Immature natural killer cell (primary cell): ENCODE results near the gene CEBPG. TPM values are rescaled to one million over a fixed set of nuclear protein-coding genes. Genes with fewer than 3 reads are reported as not detected.

Experiments
- DNase-seq, 3 donors: peaks; one replicate each; pipeline ENCODE4 v3.0.0; 2022; ENCODE audit warnings: mixed read lengths in 1 of 3
- H3K27ac Mint-ChIP-seq, 6 donors: one replicate each; pipeline ENCODE4 v1.8.0; 2020; ENCODE audit warnings: mixed read lengths in 6 of 6, mild to moderate bottlenecking in 5 of 6, inconsistent platforms in 4 of 6, moderate library complexity in 3 of 6
- H3K27me3 Mint-ChIP-seq, 3 donors: one replicate each; pipeline ENCODE4 v1.8.0; 2020 to 2021; ENCODE audit warnings: low read depth in 3 of 3, mild to moderate bottlenecking in 3 of 3, mixed read lengths in 3 of 3, moderate library complexity in 3 of 3, inconsistent platforms in 1 of 3
- H3K36me3 Mint-ChIP-seq, 3 donors: one replicate each; pipeline ENCODE4 v1.8.0; 2020; ENCODE audit warnings: mixed read lengths in 3 of 3, inconsistent platforms in 2 of 3, mild to moderate bottlenecking in 2 of 3
- H3K4me1 Mint-ChIP-seq, 2 donors: one replicate each; pipeline ENCODE4 v1.8.0; 2020; ENCODE audit warnings: inconsistent platforms in 2 of 2, mild to moderate bottlenecking in 2 of 2, mixed read lengths in 2 of 2, moderate library complexity in 1 of 2
- H3K4me3 Mint-ChIP-seq, 5 donors: one replicate each; pipeline ENCODE4 v1.8.0; 2020; ENCODE audit warnings: mild to moderate bottlenecking in 5 of 5, mixed read lengths in 5 of 5, inconsistent platforms in 3 of 5, moderate library complexity in 3 of 5
- H3K9me3 Mint-ChIP-seq, 6 donors: one replicate each; pipeline ENCODE4 v1.8.0; 2020; ENCODE audit warnings: mild to moderate bottlenecking in 6 of 6, mixed read lengths in 6 of 6, inconsistent platforms in 4 of 6, moderate library complexity in 3 of 6
- polyA plus RNA-seq, 3 donors: library from polyadenylated mRNA; unstranded; fragments of 300-500 nt; fragmentation: Illumina TruSeq; gene quantifications; one replicate each; pipeline ENCODE4 v1.2.3, GENCODE V29; 2021

CEBPG gene
- polyA plus RNA-seq, 3 donors from 2014 or later = 7.4 to 14.8 (median 12.3) TPM

DNA sequence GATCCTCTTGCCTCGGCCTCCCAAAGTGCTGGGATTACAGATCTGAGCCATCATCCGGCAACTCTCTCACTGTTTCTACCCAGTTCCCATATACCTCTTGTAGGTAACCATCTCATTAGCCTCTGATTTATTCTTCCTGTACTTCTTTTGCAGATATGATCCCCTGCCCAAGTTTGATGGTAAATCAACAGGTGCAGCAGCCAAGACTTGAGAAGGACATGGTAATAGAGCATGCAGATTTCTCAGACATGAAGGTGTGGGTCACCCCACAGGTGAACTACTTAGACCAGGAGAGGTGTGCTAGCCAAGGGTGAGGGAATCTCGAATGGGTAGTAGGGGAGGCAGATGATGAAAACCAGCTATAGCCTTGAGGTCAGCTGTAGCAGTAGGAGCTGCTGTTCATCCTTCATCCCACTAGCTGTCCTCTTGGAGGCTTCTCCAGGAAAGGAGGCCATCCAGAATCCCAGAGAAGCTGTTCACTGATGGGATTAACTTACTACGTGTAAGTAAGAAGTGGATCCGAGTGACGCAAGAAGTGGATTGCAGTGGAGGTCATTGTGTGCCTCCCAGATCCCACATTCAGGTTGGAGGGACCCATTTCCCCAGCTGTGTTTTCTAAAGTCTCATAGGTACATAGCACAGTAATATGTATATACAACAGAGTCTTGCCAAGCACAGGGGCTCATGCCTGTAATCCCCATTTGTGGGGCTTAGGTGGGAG lies 10.8 kb upstream of the CEBPG start:
- Mint-ChIP-seq H3K4me3 (no peak overlapping the region), H3K27me3 (peaks cover 2 to 4% (median 3%) of the 10 kb centered on the region in 3 donors), H3K9me3 (no peaks in the 10 kb centered on the region), H3K36me3 (no peaks in the 10 kb centered on the region), H3K4me1 (no peaks in the 10 kb centered on the region), H3K27ac (peak overlapping the region in 1 of 6 donors; percentile 6)
- no peak for DNase-seq

DNA sequence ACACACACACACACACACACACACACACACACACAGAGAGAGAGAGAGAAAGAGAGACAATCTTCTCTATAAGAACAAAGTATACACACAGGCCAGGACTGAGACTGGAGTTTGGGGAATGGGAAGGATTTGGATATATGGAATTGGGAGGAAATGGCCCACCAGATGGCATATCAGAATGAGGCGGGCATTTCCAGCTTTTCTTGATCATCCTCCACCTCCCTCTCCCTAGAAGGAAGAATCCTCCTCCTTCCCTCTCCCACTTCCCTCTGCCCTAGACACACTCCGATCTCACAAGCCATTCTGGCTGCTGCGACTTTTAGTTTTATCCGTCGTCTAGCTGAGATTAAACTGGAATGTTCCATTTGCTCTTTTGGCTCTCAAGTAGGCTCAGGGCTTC lies 10.0 kb upstream of the CEBPG start:
- Mint-ChIP-seq H3K27ac (no peak overlapping the region), H3K27me3 (peaks cover 2 to 4% (median 3%) of the 10 kb centered on the region in 3 donors), H3K4me3 (no peak overlapping the region), H3K36me3 (no peaks in the 10 kb centered on the region), H3K4me1 (no peaks in the 10 kb centered on the region), H3K9me3 (no peaks in the 10 kb centered on the region)
- DNase-seq = no peak

DNA sequence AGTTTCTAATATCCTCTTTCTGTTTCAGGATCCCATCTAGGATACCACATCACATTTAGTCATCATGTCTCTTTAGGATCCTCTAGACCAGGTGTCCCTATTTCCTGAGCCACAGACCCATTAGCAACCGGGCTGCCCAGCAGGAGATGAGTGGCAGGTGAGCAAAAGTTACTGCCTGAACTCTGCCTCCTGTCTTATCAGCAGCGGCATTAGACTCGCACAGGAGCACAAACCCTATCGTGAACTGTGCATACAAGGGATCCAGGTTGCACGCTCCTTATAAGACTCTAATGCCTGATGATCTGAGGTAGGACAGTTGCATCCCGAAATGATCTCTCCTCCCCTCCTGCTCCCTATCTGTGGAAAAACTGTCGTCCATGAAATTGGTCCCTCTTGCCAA lies 7.8 kb upstream of the CEBPG start:
- H3K36me3 Mint-ChIP-seq = no peaks in the 10 kb centered on the region
- H3K9me3 Mint-ChIP-seq = no peaks in the 10 kb centered on the region
- H3K27ac Mint-ChIP-seq = no peak overlapping the region
- no peaks in the 10 kb centered on the region for H3K4me1 Mint-ChIP-seq
- no peak for DNase-seq
- H3K4me3 Mint-ChIP-seq = no peak overlapping the region
- peaks cover 2% of the 10 kb centered on the region in 3 donors for H3K27me3 Mint-ChIP-seq

GRCh38 chr19:33366127-33366526 lies 7.4 kb upstream of the CEBPG start:
- H3K4me1 Mint-ChIP-seq = no peaks in the 10 kb centered on the region
- H3K27me3 Mint-ChIP-seq = peaks cover 2% of the 10 kb centered on the region in 3 donors
- H3K4me3 Mint-ChIP-seq = no peak overlapping the region
- no peak for DNase-seq
- H3K27ac Mint-ChIP-seq = no peak overlapping the region
- H3K36me3 Mint-ChIP-seq = no peaks in the 10 kb centered on the region
- no peaks in the 10 kb centered on the region for H3K9me3 Mint-ChIP-seq

DNA sequence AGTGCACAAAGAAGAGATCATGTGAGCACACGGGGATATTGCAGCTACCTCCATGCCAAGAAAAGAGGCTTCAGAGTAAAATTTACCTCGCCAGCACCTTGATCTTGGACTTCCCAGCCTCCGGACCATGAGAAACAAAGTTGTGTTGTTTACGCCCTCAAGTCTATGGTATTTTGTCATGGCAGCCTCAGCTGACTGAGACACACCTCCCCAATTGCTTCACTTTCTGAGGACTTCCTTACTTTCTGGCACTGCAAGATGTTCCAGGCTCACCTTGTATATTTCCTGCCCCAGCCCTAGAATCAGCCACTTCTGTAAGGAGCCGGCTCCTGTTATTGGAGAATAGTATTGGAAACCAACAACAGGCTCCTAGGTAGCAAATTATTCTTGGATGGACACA lies 6.6 kb upstream of the CEBPG start:
- Mint-ChIP-seq H3K27ac (no peak overlapping the region), H3K9me3 (no peaks in the 10 kb centered on the region)

GRCh38 chr19:33368074-33368864 lies 5.2 kb upstream of the CEBPG start:
- Mint-ChIP-seq H3K27ac (peak overlapping the region in 1 of 6 donors; percentile 20), H3K4me1 (peaks cover 9 to 12% of the 10 kb centered on the region in 2 donors), H3K9me3 (no peaks in the 10 kb centered on the region), H3K36me3 (no peaks in the 10 kb centered on the region), H3K27me3 (peaks cover 2 to 11% (median 3%) of the 10 kb centered on the region in 3 donors), H3K4me3 (no peak overlapping the region)
- no peak for DNase-seq

More for the DNA sequence above, 6.6 kb upstream of the CEBPG start:
- no peak for DNase-seq
- Mint-ChIP-seq H3K27me3 (peaks cover 2 to 3% (median 3%) of the 10 kb centered on the region in 3 donors), H3K4me3 (no peak overlapping the region), H3K4me1 (no peaks in the 10 kb centered on the region), H3K36me3 (no peaks in the 10 kb centered on the region)

GRCh38 chr19:33370783-33371182 lies 2.7 kb upstream of the CEBPG start:
- Mint-ChIP-seq H3K27me3 (peaks cover 2 to 13% (median 6%) of the 10 kb centered on the region in 3 donors), H3K4me1 (peaks cover 26 to 30% of the 10 kb centered on the region in 2 donors)

GRCh38 chr19:33374236-33374714 lies 766 bp downstream of the CEBPG start:
- DNase-seq = no peak
- Mint-ChIP-seq H3K4me1 (peaks cover 50 to 64% of the 10 kb centered on the region in 2 donors), H3K9me3 (no peaks in the 10 kb centered on the region), H3K27me3 (peaks cover 0 to 11% (median 4%) of the 10 kb centered on the region in 3 donors), H3K27ac (peak overlapping the region; percentile 64 to 96 (median 92)), H3K36me3 (peaks cover 0 to 2% (median 0%) of the 10 kb centered on the region in 3 donors), H3K4me3 (peak overlapping the region; percentile 85 to 94 (median 91))

More at GRCh38 chr19:33370783-33371182, 2.7 kb upstream of the CEBPG start:
- Mint-ChIP-seq H3K4me3 (no peak overlapping the region), H3K36me3 (no peaks in the 10 kb centered on the region), H3K27ac (no peak overlapping the region), H3K9me3 (no peaks in the 10 kb centered on the region)
- DNase-seq = no peak

GRCh38 chr19:33375156-33375836 lies 1.8 kb downstream of the CEBPG start:
- Mint-ChIP-seq H3K4me3 (peak overlapping the region; percentile 85 to 94 (median 91)), H3K4me1 (peaks cover 53 to 74% of the 10 kb centered on the region in 2 donors), H3K27ac (peak overlapping the region in 5 of 6 donors; percentile 64 to 93 (median 91)), H3K27me3 (peaks cover 0 to 13% (median 4%) of the 10 kb centered on the region in 3 donors), H3K9me3 (no peaks in the 10 kb centered on the region), H3K36me3 (peaks cover 0 to 3% (median 0%) of the 10 kb centered on the region in 3 donors)
- no peak for DNase-seq

- H3K36me3 Mint-ChIP-seq = peaks cover 0 to 3% (median 0%) of the 10 kb centered on the region in 3 donors
These were observed 2.3 kb downstream of the CEBPG start for GRCh38 chr19:33375837-33376159.

GRCh38 chr19:33376423-33376822 lies 2.9 kb downstream of the CEBPG start:
- no peak for DNase-seq
- Mint-ChIP-seq H3K4me1 (peaks cover 55 to 83% of the 10 kb centered on the region in 2 donors), H3K4me3 (no peak overlapping the region)

More at GRCh38 chr19:33375837-33376159, 2.3 kb downstream of the CEBPG start:
- Mint-ChIP-seq H3K9me3 (no peaks in the 10 kb centered on the region), H3K4me3 (peak overlapping the region in 4 of 5 donors; percentile 31 to 93 (median 88)), H3K27ac (peak overlapping the region in 4 of 6 donors; percentile 33 to 93 (median 56)), H3K27me3 (peaks cover 0 to 13% (median 4%) of the 10 kb centered on the region in 3 donors), H3K4me1 (peaks cover 53 to 76% of the 10 kb centered on the region in 2 donors)
- DNase-seq = no peak

GRCh38 chr19:33376941-33377557 lies 3.5 kb downstream of the CEBPG start:
- Mint-ChIP-seq H3K4me1 (peaks cover 60 to 88% of the 10 kb centered on the region in 2 donors), H3K36me3 (peaks cover 0 to 5% (median 3%) of the 10 kb centered on the region in 3 donors), H3K4me3 (no peak overlapping the region), H3K27me3 (peaks cover 0 to 12% (median 3%) of the 10 kb centered on the region in 3 donors), H3K27ac (peak overlapping the region in 1 of 6 donors; percentile 11), H3K9me3 (no peaks in the 10 kb centered on the region)
- DNase-seq = no peak

More at GRCh38 chr19:33376423-33376822, 2.9 kb downstream of the CEBPG start:
- peaks cover 0 to 5% (median 3%) of the 10 kb centered on the region in 3 donors for H3K36me3 Mint-ChIP-seq
- no peaks in the 10 kb centered on the region for H3K9me3 Mint-ChIP-seq
- H3K27ac Mint-ChIP-seq = peak overlapping the region in 2 of 6 donors; percentile 11 to 47
- H3K27me3 Mint-ChIP-seq = peaks cover 0 to 13% (median 4%) of the 10 kb centered on the region in 3 donors
